Endodermal cell (in vitro differentiated cells): ENCODE data around the gene GPT2. TPM values are rescaled to one million over a fixed set of nuclear protein-coding genes. Genes with fewer than 3 reads are reported as not detected.
A peak's percentile ranks its signal among the peaks of the same experiment; 100 is the strongest.

Experiments
- DNase-seq: peaks from one replicate; pipeline ENCODE4 v3.0.0-alpha.2; 2017
- H3K27ac ChIP-seq: 2 replicates; pipeline ENCODE4 v1.5.1; 2013; ENCODE audit warnings: mild to moderate bottlenecking, low read depth, low read length, moderate library complexity
- H3K27me3 ChIP-seq: 2 replicates; pipeline ENCODE4 v1.6.1; 2013; ENCODE audit warnings: mild to moderate bottlenecking, low read length, moderate library complexity; ENCODE audit not compliant: insufficient read depth, control insufficient read depth, poor library complexity, severe bottlenecking
- H3K36me3 ChIP-seq: 2 replicates; pipeline ENCODE4 v1.7.0; 2013; ENCODE audit warnings: mild to moderate bottlenecking, low read length, moderate library complexity; ENCODE audit not compliant: control insufficient read depth, insufficient read depth
- H3K4me1 ChIP-seq: one replicate; pipeline ENCODE4 v1.7.0; 2013; ENCODE audit warnings: low read length; ENCODE audit not compliant: control insufficient read depth, insufficient read depth
- H3K4me3 ChIP-seq: 2 replicates; pipeline ENCODE4 v1.5.1; 2013; ENCODE audit warnings: mild to moderate bottlenecking, low read length, moderate library complexity
- H3K9ac ChIP-seq: 2 replicates; pipeline ENCODE4 v1.6.1; 2013; ENCODE audit warnings: mild to moderate bottlenecking, low read length, moderate library complexity; ENCODE audit not compliant: poor library complexity, severe bottlenecking; ENCODE audit errors: extremely low read depth
- H3K9me3 ChIP-seq: 2 replicates; pipeline ENCODE4 v1.6.1; 2013; ENCODE audit warnings: mild to moderate bottlenecking, low read length, moderate library complexity; ENCODE audit not compliant: control insufficient read depth
- H3K27ac Mint-ChIP-seq: 2 replicates; pipeline ENCODE4 v1.8.0; 2020; ENCODE audit warnings: mixed read lengths
- H3K27me3 Mint-ChIP-seq: 2 replicates; pipeline ENCODE4 v1.8.0; 2021; ENCODE audit warnings: mild to moderate bottlenecking, mixed read lengths; ENCODE audit not compliant: insufficient read depth
- H3K36me3 Mint-ChIP-seq: 2 replicates; pipeline ENCODE4 v1.8.0; 2020; ENCODE audit warnings: low read depth, mixed read lengths
- H3K4me1 Mint-ChIP-seq: 2 replicates; pipeline ENCODE4 v1.8.0; 2020; ENCODE audit warnings: mixed read lengths
- H3K4me3 Mint-ChIP-seq: 2 replicates; pipeline ENCODE4 v1.8.0; 2020; ENCODE audit warnings: mild to moderate bottlenecking, moderate library complexity, mixed read lengths
- H3K9me3 Mint-ChIP-seq: 2 replicates; pipeline ENCODE4 v1.8.0; 2020; ENCODE audit warnings: mild to moderate bottlenecking, mixed read lengths
- CTCF ChIP-seq: fragments of 200-600 bp; sonication (generic); conservative IDR thresholded peaks from 2 replicates; pipeline ENCODE4 v1.5.0; 2021; ENCODE audit warnings: antibody characterized with exemption, mild to moderate bottlenecking
- WGBS, 2 experiments: methylation state at CpG; one replicate each; pipeline versions ENCODE4 v1.1.5 to v1.1.7; 2013; ENCODE audit warnings: missing lambda C conversion rate in 2 of 2, mixed read lengths in 1 of 2; ENCODE audit not compliant: insufficient coverage in 1 of 2, insufficient read length in 1 of 2; 5-methylcytosine and 5-hydroxymethylcytosine counted together
- total RNA-seq, 2 donors: library from RNA; stranded (reverse); fragmentation: NEBNext Ultra II Directional in 1 of 2; extraction: Animal tissue kit (Norgen Biotek cat#: 25700) in 1 of 2; gene quantifications; 2 replicates in 1 of 2; 3 replicates in 1 of 2; pipeline ENCODE4 v1.2.1, GENCODE V29; 2021

The GPT2 gene
- total RNA-seq, 2 donors from 2014 or later = 44.1 to 65.5 TPM

GRCh38 chr16:46844771-46845170, 39.4 kb upstream of the GPT2 start:
- Mint-ChIP-seq H3K9me3 (peaks cover 17% of the 10 kb centered on the region), H3K27me3 (no peaks in the 10 kb centered on the region), H3K36me3 (no peaks in the 10 kb centered on the region), H3K4me3 (no peak overlapping the region), H3K4me1 (peaks cover 3% of the 10 kb centered on the region), H3K27ac (no peak overlapping the region)
- Histone ChIP-seq H3K4me1 (no peaks in the 10 kb centered on the region), H3K27ac (no peak overlapping the region), H3K27me3 (no peaks in the 10 kb centered on the region), H3K9me3 (peaks cover 10% of the 10 kb centered on the region), H3K36me3 (no peaks in the 10 kb centered on the region), H3K9ac (no peak overlapping the region), H3K4me3 (no peak overlapping the region)
- 90 to 93% methylated on average over 9 to 10 of the region's 10 CpGs for WGBS, 2 experiments
- DNase-seq = peak; percentile 20
- TF ChIP-seq CTCF = no peak

- WGBS, 2 experiments = 95 to 98% methylated on average over 4 to 5 of the region's 5 CpGs
- Mint-ChIP-seq H3K27me3 (no peaks in the 10 kb centered on the region), H3K4me1 (no peaks in the 10 kb centered on the region), H3K36me3 (no peaks in the 10 kb centered on the region), H3K4me3 (no peak overlapping the region), H3K27ac (no peak overlapping the region), H3K9me3 (peaks cover 17% of the 10 kb centered on the region)
- TF ChIP-seq CTCF = no peak
- H3K36me3 ChIP-seq = no peaks in the 10 kb centered on the region
- peaks cover 10% of the 10 kb centered on the region for H3K9me3 ChIP-seq
- no peak for DNase-seq
- H3K4me3 ChIP-seq = no peak overlapping the region
- H3K9ac ChIP-seq = no peak overlapping the region
- H3K4me1 ChIP-seq = no peaks in the 10 kb centered on the region
- H3K27ac ChIP-seq = no peak overlapping the region
- H3K27me3 ChIP-seq = no peaks in the 10 kb centered on the region
Observed at GRCh38 chr16:46845952-46846351, 38.2 kb upstream of the GPT2 start.

GRCh38 chr16:46848768-46849764, 35.1 kb upstream of the GPT2 start:
- DNase-seq = no peak
- Histone ChIP-seq H3K9ac (no peak overlapping the region), H3K36me3 (no peaks in the 10 kb centered on the region), H3K4me1 (no peaks in the 10 kb centered on the region), H3K9me3 (no peaks in the 10 kb centered on the region), H3K4me3 (no peak overlapping the region), H3K27ac (no peak overlapping the region), H3K27me3 (no peaks in the 10 kb centered on the region)
- H3K36me3 Mint-ChIP-seq = no peaks in the 10 kb centered on the region
- 51 to 78% methylated on average over 2 to 4 of the region's 5 CpGs for WGBS, 2 experiments
- peaks cover 7% of the 10 kb centered on the region for H3K4me1 Mint-ChIP-seq
- H3K9me3 Mint-ChIP-seq = no peaks in the 10 kb centered on the region
- H3K27me3 Mint-ChIP-seq = no peaks in the 10 kb centered on the region
- H3K27ac Mint-ChIP-seq = no peak overlapping the region
- H3K4me3 Mint-ChIP-seq = no peak overlapping the region
- no peak for TF ChIP-seq CTCF
